Type B pancreatic cell (in vitro differentiated cells): ENCODE data around the gene LPO. TPM values are rescaled to one million over a fixed set of nuclear protein-coding genes. Genes with fewer than 3 reads are reported as not detected.

Source experiments
- DNase-seq: peaks from one replicate; pipeline ENCODE4 v3.0.0; 2021; ENCODE audit warnings: mixed read lengths; ENCODE audit not compliant: unreplicated experiment; ENCODE audit errors: extremely low spot score
- H3K27ac Mint-ChIP-seq: 2 replicates; pipeline ENCODE4 v1.8.0; 2021; ENCODE audit warnings: mild to moderate bottlenecking, mixed read lengths
- H3K27me3 Mint-ChIP-seq: 2 replicates; pipeline ENCODE4 v1.8.0; 2021; ENCODE audit warnings: mixed read lengths
- H3K36me3 Mint-ChIP-seq: 2 replicates; pipeline ENCODE4 v1.8.0; 2021; ENCODE audit warnings: mixed read lengths
- H3K4me1 Mint-ChIP-seq: one replicate; pipeline ENCODE4 v1.8.0; 2021; ENCODE audit warnings: mixed read lengths; ENCODE audit not compliant: unreplicated experiment
- H3K4me3 Mint-ChIP-seq: 2 replicates; pipeline ENCODE4 v1.8.0; 2021; ENCODE audit warnings: mild to moderate bottlenecking, mixed read lengths
- H3K9me3 Mint-ChIP-seq: 2 replicates; pipeline ENCODE4 v1.8.0; 2021; ENCODE audit warnings: mixed read lengths
- total RNA-seq: library from RNA; stranded (reverse); gene quantifications from 2 replicates; pipeline ENCODE4 v1.2.1, GENCODE V29; 2021; ENCODE audit warnings: low replicate concordance
- TF ChIP-seq, protein P1 (sequence below): fragments of 200-600 bp; sonication (generic); conservative IDR thresholded peaks from 2 replicates; pipeline ENCODE4 v1.5.0; 2021; ENCODE audit warnings: antibody characterized with exemption, mild to moderate bottlenecking

LPO gene
- total RNA-seq, 1 donor from 2014 or later = not detected

DNA sequence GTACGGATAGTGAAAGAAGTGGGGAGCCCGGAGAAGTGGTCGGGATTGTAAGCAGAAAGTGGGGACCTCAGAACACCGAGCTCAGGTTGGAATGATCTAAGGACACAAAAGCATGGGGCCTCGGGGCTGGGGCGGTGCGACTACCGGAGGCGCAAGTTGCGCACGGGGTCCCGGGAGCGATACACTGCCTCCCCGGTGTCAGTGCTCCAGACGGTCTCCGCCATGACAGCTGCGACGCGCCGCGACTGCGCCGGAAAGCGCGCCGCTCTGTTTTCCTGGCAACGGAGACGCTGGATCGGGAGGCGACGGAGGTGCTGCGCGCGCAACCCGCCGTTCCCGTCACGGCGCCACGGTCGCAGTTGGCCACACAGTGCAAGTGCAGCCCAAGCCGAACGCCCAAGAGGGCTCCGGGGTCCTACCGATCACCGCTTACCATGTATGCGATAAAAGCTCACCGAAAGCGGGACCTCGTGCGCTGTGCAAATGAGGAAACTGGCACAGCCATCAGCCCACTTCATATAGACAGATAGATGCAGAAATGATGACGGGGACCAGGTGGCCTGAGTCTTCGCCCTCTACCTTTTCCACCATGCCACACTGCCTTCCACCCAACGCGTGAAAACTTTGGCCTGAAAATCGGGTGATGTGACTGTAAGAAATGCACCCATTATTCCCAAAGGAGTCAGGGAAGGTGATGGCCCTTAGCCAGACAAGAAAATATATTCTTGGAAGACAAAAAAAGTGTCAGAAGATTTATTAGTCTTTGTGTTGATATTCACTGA, 19.2 kb upstream of the LPO start, which contains the start of gene MKS1:
Gene MKS1, minus strand, starts transcription at position 249 of the 782 bp plus-strand sequence. Its CDS starts 25 bp downstream, at position 224.
- Mint-ChIP-seq H3K4me3 (peak within 1 kb of the TSS; percentile 96), H3K9me3 (no peaks in the 10 kb centered on the region), H3K36me3 (peaks cover 3% of the 10 kb centered on the region), H3K27ac (peak within 1 kb of the TSS; percentile 88), H3K27me3 (peaks cover 26% of the 10 kb centered on the region), H3K4me1 (peaks cover 12% of the 10 kb centered on the region)
- DNase-seq = peak; percentile 99
- TF ChIP-seq, protein P1, sequence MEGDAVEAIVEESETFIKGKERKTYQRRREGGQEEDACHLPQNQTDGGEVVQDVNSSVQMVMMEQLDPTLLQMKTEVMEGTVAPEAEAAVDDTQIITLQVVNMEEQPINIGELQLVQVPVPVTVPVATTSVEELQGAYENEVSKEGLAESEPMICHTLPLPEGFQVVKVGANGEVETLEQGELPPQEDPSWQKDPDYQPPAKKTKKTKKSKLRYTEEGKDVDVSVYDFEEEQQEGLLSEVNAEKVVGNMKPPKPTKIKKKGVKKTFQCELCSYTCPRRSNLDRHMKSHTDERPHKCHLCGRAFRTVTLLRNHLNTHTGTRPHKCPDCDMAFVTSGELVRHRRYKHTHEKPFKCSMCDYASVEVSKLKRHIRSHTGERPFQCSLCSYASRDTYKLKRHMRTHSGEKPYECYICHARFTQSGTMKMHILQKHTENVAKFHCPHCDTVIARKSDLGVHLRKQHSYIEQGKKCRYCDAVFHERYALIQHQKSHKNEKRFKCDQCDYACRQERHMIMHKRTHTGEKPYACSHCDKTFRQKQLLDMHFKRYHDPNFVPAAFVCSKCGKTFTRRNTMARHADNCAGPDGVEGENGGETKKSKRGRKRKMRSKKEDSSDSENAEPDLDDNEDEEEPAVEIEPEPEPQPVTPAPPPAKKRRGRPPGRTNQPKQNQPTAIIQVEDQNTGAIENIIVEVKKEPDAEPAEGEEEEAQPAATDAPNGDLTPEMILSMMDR = peak; percentile 77

DNA sequence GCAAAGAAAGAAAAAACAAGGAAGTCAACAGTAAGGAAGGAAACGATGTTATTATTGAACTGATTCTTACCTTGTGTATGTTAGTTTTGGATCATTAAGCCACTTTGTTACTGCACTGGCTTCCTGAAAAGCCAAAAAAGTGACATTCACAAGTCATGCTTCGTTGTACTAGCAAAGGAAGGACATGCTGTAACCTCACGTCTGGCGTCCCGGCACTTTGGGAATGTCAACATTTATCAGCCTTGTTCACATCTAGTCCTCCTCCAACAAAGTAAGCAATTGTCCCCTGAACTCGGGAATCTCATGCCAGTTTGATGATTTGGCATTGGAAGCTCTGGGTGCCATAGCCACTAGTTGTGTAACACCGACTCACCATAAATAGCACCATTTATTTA, 18.6 kb upstream of the LPO start:
- H3K27me3 Mint-ChIP-seq = peaks cover 31% of the 10 kb centered on the region
- H3K27ac Mint-ChIP-seq = peak overlapping the region; percentile 88

DNA sequence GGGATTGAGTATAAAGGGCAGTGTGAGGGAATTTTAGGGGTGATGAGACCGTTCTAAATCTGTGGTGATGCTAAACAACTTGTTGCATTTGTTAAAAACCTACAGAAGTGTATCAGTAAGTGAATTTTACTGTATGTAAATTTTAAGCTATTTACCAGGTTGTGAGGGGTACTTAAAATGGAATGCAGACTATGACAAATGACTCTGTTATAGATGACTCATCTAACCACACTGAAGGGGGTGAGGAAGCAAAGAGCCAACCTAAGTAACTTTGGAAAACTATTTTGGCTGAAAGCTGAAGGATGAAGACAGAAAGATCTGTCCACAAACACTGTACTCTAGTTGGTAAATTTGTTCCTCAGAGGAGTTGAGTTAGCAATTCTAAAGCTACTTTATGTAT, 14.1 kb upstream of the LPO start:
- H3K27me3 Mint-ChIP-seq = peaks cover 65% of the 10 kb centered on the region
- peaks cover 3% of the 10 kb centered on the region for H3K4me1 Mint-ChIP-seq
- no peak overlapping the region for H3K27ac Mint-ChIP-seq
- no peak for DNase-seq
- H3K4me3 Mint-ChIP-seq = no peak overlapping the region
- H3K9me3 Mint-ChIP-seq = no peaks in the 10 kb centered on the region
- no peaks in the 10 kb centered on the region for H3K36me3 Mint-ChIP-seq
- TF ChIP-seq, protein P1 = no peak

More for the DNA sequence above, 18.6 kb upstream of the LPO start:
- Mint-ChIP-seq H3K36me3 (peaks cover 3% of the 10 kb centered on the region), H3K4me1 (peaks cover 12% of the 10 kb centered on the region), H3K4me3 (peak overlapping the region; percentile 96), H3K9me3 (no peaks in the 10 kb centered on the region)
- TF ChIP-seq, protein P1 = no peak
- no peak for DNase-seq

DNA sequence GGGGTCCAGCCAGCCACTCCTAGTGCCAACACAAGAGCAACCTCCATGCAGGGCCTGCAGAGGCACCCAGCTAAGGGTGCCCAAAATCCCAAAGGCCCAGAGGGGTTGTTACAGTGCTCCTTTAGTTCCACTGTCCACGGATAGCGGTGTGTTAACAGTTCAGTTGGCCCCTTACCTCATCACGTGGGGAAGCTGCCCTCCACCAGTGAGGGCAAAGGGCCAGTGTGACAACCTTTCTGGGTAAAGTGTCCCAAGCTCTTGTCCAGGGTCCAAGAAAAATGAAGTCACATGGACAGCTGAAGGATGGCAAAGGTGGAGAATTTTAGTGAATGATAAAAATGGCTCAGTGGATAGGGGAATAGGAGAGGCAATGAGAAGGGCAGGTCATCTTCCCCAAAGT, 10.7 kb upstream of the LPO start:
- TF ChIP-seq, protein P1 = no peak
- Mint-ChIP-seq H3K36me3 (no peaks in the 10 kb centered on the region), H3K27ac (no peak overlapping the region), H3K27me3 (peaks cover 74% of the 10 kb centered on the region), H3K4me1 (no peaks in the 10 kb centered on the region), H3K4me3 (no peak overlapping the region), H3K9me3 (no peaks in the 10 kb centered on the region)
- DNase-seq = no peak

DNA sequence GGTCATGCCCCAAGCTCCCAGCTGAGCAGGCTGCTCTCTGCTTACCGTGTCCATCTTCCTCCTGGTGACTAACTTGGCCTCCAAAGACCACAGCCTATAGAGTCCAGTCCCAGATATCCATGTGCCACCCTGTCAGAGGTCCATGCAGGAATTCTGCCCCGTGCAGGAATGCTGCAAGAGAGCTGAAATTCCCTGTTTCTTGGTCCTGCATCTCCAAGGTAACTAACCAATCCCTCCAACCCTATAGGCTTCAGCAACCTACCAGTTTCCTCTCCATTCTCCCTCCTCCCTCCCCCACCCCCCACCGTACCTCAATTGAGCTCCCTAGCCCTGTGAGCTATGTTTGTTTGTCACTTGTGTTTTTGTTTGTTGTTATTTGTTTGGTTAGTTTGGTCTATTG, 9.7 kb upstream of the LPO start:
- Mint-ChIP-seq H3K27ac (no peak overlapping the region), H3K27me3 (peaks cover 75% of the 10 kb centered on the region), H3K36me3 (no peaks in the 10 kb centered on the region), H3K4me1 (no peaks in the 10 kb centered on the region), H3K4me3 (no peak overlapping the region), H3K9me3 (no peaks in the 10 kb centered on the region)
- TF ChIP-seq, protein P1 = no peak
- no peak for DNase-seq
